Neural crest cell (in vitro differentiated cells): ENCODE measurements around the gene RAE1. TPM values are rescaled to one million over a fixed set of nuclear protein-coding genes. Genes with fewer than 3 reads are reported as not detected.

ENCODE experiments used
- DNase-seq: peaks from one replicate; pipeline ENCODE4 v3.0.0; 2021; ENCODE audit warnings: low read depth, mixed read lengths, low spot score
- H3K27ac Mint-ChIP-seq: one replicate; pipeline ENCODE4 v1.8.0; 2021; ENCODE audit warnings: mild to moderate bottlenecking, mixed read lengths; ENCODE audit not compliant: unreplicated experiment
- H3K27me3 Mint-ChIP-seq: 2 replicates; pipeline ENCODE4 v1.8.0; 2021; ENCODE audit warnings: low read depth, mild to moderate bottlenecking, mixed read lengths
- H3K36me3 Mint-ChIP-seq: 2 replicates; pipeline ENCODE4 v1.8.0; 2021; ENCODE audit warnings: low read depth, mild to moderate bottlenecking, mixed read lengths
- H3K4me1 Mint-ChIP-seq: 2 replicates; pipeline ENCODE4 v1.8.0; 2021; ENCODE audit warnings: mixed read lengths
- H3K4me3 Mint-ChIP-seq: one replicate; pipeline ENCODE4 v1.8.0; 2021; ENCODE audit warnings: mild to moderate bottlenecking, mixed read lengths
- H3K9me3 Mint-ChIP-seq: 2 replicates; pipeline ENCODE4 v1.8.0; 2021; ENCODE audit warnings: mixed read lengths
- CTCF ChIP-seq: fragments of 200-600 bp; sonication (generic); conservative IDR thresholded peaks from 2 replicates; pipeline ENCODE4 v1.5.0; 2021; ENCODE audit warnings: antibody characterized with exemption, mild to moderate bottlenecking
- total RNA-seq: library from RNA; stranded (reverse); gene quantifications from 2 replicates; pipeline ENCODE4 v1.2.1, GENCODE V29; 2021

Gene RAE1
- total RNA-seq, 1 donor from 2014 or later = 57.0 TPM

- Mint-ChIP-seq H3K36me3 (peaks cover 3% of the 10 kb centered on the region), H3K27ac (peak overlapping the region; percentile 91), H3K4me1 (peaks cover 62% of the 10 kb centered on the region), H3K27me3 (peaks cover 4% of the 10 kb centered on the region), H3K9me3 (no peaks in the 10 kb centered on the region), H3K4me3 (peak overlapping the region; percentile 89)
- peak; percentile 44 for DNase-seq
- TF ChIP-seq CTCF = no peak
These were observed 44.3 kb downstream of the RAE1 start for GRCh38 chr20:57395111-57395966.

- peaks cover 3% of the 10 kb centered on the region for H3K36me3 Mint-ChIP-seq
- H3K27ac Mint-ChIP-seq = peak overlapping the region; percentile 91
- no peak for TF ChIP-seq CTCF
- H3K4me3 Mint-ChIP-seq = peak overlapping the region; percentile 66
- H3K4me1 Mint-ChIP-seq = peaks cover 56% of the 10 kb centered on the region
- DNase-seq = no peak
- H3K9me3 Mint-ChIP-seq = no peaks in the 10 kb centered on the region
- no peaks in the 10 kb centered on the region for H3K27me3 Mint-ChIP-seq
These were observed 45.3 kb downstream of the RAE1 start for GRCh38 chr20:57396212-57396983.

- peaks cover 53% of the 10 kb centered on the region for H3K4me1 Mint-ChIP-seq
- H3K4me3 Mint-ChIP-seq = no peak overlapping the region
- H3K36me3 Mint-ChIP-seq = peaks cover 3% of the 10 kb centered on the region
- no peaks in the 10 kb centered on the region for H3K27me3 Mint-ChIP-seq
- no peaks in the 10 kb centered on the region for H3K9me3 Mint-ChIP-seq
- peak overlapping the region; percentile 27 for H3K27ac Mint-ChIP-seq
- no peak for DNase-seq
- TF ChIP-seq CTCF = no peak
These were observed 46.1 kb downstream of the RAE1 start for GRCh38 chr20:57396984-57397692.

DNA sequence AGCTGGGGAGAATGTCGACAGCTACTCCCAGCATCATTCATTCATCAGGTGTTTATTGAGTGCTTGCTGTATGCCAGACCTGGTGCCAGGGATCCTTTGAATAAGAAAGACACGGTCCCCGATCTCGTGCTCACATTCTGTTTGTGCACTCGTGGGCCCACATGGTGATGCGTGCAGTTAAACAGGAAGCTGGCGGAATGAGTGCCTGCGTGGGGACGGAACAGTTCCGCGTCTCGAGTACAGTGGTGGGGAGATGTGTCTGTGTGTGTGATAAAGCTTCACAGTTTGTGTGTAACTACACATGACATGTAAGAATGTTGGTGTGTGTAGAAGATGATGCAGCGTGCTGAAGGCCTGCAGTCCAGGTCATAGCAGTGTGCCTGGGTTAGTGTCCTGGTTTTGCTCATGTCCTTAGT lies 46.6 kb downstream of the RAE1 start:
- peak overlapping the region; percentile 27 for H3K27ac Mint-ChIP-seq
- peak overlapping the region; percentile 28 for H3K4me3 Mint-ChIP-seq
- DNase-seq = no peak
- H3K4me1 Mint-ChIP-seq = peaks cover 48% of the 10 kb centered on the region
- peaks cover 3% of the 10 kb centered on the region for H3K36me3 Mint-ChIP-seq
- H3K27me3 Mint-ChIP-seq = no peaks in the 10 kb centered on the region
- H3K9me3 Mint-ChIP-seq = no peaks in the 10 kb centered on the region
- TF ChIP-seq CTCF = no peak

DNA sequence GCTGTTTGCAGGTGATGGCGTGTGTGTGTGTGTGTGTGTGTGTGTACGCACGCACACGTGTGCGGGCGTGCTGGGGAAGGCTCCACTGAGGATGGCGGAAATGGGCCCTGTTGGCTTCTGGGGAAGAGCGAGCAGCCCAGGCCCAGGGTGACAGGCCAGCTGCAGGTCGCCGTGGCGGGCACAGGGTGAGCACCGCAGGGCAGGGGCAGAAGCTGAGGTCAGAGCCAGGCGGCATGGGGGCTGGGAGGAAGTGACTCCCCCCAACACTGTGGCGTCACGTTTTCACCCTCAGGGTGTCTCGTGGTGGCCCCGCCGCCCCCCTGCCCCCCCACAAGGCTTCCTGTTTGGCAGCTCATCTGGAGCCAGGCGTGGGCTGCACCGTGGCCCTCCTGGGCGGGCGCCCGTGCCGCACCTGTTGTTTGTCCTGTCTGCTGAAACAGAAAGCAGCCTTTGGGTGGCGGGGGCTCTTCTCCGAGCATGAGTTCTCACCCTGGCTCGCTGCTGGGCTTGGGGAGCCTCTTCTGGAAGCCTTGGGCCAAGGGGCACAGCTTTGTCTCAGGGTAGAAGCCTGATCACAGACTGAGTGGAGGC lies 47.3 kb downstream of the RAE1 start:
- DNase-seq = no peak
- H3K27me3 Mint-ChIP-seq = no peaks in the 10 kb centered on the region
- no peak overlapping the region for H3K27ac Mint-ChIP-seq
- TF ChIP-seq CTCF = no peak
- H3K4me1 Mint-ChIP-seq = peaks cover 41% of the 10 kb centered on the region
- peak overlapping the region; percentile 68 for H3K4me3 Mint-ChIP-seq
- no peaks in the 10 kb centered on the region for H3K9me3 Mint-ChIP-seq
- peaks cover 3% of the 10 kb centered on the region for H3K36me3 Mint-ChIP-seq
